Effector CD4-positive, alpha-beta T cell (primary cell): ENCODE results near the gene ERC2.

Experiments used
- DNase-seq: peaks from one replicate; pipeline ENCODE4 v3.0.0-alpha.2; 2020

The ERC2 gene

DNA sequence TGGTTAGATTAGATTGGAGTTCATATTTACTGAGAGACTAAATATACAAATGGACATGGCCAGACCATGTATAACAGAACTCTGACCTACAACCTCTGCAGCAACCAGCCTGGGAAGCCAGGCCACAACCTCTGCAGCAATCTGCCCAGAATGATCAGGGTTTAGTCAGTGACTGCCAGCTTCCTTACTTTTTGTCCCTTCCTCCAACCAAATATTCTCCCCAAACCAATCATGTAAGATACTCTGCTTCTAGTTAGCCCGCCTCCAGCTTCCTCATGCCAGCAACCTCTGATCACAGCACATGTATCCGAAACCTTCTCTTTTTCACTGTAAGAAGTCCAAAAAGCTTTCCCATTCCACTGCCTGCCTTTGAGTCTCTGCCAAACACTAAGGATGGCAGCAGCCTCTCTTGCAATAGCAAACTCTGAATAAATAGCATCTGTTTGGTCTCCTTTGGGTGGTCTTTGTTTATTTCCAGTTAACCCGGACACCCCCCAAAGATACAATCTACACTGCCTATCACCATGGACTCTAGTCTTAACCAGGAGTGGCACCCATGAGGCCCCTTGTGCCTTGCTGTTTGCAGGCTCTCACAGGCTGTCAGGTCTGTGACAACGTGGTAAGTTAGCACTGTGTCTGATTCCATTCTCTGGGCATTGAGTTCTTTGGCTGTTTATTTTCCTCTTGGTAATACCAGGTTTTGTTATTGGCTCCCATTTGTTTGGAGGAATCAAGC, 102.2 kb downstream of the ERC2 start:
- no peak for DNase-seq

DNA sequence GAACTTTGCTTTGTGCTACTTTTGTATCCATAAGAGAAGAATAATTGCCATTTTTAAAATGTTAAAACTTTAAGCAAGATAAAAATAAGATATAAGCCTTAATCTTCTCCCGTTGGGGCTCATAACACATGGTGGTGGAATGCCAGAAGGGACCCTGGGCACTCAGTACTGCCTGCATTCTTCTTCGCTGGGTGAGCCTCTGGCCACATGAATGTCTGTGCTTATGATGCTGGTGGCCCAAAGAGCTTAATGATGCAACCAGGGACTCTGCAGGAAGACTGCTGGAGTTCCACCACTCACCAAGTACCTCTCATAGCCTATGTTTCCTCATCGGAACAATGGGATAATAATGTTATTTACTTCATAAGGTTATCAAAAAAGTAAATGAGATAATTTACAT, 103.6 kb downstream of the ERC2 start:
- DNase-seq: no peak

DNA sequence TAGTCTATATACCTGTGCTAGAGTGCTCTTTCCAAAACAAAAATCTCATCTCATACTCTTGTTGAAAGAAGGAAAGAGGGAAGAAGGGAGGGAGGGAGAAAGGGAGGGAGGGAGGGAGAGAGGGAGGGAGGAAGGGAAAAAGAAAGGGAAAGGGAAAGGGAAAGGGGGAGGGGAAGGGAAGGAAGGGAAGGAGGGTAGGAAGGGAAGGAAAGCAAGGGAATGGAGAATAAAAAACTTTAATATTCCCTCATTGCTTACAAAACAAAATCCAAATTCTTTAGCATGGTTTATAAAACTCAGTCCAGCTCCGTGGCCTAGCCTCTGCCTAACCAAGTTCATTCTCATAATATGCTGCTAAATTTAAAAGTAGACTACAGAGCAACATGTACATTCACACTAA, 104.5 kb downstream of the ERC2 start:
- DNase-seq: no peak

DNA sequence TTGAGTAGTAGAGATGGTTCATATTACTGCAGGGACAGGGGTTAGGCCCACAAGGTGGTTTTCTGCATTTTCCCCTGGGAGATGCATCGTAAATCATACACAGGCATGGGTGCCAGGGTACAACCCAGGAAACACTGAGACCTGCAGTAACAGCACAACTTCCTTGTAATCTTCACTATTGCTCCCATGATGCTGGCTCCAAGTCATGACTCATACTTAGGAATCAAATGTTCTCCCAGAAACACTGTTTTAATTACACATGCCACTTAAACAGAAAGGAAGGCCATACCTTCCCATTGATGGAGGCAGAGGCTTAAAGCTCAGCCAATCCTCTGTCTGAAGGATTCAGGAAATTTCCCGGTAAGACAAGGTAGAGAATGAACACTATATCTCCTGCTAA, 106.5 kb downstream of the ERC2 start:
- DNase-seq: no peak

DNA sequence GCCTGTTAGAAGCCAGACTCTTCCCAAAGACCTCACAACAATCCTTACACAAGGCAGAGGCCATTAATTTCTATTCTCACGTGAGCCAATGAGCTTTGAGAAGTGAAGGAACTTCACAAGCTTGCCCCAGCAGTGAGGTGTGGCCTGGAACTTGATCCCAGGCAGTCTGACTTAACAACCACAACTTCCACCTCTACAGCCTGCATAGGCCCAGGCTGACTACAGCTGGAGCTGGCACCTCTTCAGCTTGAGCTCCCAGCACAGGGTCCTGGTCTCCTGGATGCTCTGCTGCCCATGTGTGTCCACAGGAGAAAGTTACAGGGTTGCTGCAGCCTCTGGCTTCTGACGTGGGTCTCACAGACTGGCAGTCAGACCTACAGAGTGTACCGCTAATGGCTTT, 111.0 kb downstream of the ERC2 start:
- no peak for DNase-seq

DNA sequence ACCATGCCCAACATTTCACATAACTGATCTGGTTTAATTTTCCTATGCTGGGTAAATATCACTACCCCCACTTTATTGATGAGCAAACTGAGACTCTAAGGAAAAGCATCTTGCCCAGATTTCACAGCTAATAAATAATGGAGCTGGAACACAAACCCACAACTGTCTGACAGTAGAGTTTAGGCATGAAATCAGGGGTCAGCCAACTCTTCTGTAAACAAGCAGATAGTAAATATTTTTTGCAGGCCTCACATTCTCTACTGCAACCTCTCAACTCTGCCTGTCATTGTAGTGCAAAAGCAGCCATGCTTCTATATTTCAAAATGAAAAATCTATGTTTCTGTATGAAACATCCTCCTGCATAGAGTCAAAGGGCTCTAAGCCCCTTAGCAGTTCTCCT, 111.5 kb downstream of the ERC2 start:
- DNase-seq: no peak

DNA sequence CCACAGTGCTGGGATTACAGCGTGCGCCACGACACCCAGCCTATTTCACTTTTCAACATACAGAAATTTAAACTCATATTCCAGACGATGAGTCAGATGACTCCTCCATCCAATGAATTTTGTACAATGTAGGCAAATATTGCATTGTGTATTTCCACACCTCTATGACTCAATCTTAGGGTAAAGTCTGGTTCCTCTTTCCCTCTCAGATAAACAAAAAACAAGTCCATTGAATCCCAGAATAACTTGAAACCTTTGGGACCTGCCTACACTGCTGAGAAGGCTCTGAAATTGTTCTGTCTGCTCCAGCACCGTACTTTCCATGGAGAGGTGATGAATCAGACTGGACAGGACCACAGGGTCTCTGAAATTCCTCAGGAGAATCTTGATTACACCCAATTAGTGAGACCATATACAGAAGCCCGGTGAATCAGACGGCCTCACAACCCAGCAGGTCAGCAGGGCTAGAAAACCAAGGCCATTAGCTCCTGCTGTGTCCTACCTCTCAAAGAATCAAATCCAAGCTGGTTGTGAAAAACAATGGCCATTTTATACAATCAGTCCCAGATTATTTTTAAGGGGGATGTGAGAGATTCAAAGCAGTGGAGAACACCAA, 112.6 kb downstream of the ERC2 start:
- no peak for DNase-seq

DNA sequence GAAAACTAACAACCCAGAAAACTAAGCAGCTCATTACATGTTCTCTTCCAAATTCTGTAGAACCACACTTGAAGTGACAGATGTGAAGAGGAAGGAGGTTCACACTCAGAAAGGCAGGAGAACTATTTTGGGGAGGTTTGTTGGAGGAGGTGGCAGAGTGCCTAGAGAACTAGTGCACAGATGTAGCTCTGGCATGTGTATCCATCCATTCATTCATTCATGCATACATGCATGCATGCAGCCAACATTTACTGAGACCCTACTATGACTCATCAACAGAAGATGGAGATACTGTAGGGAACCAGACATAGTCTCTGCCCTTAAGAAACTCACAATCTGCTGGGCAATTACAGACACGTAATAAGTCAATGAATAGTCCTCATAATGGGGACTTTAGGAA, 116.7 kb downstream of the ERC2 start:
- no peak for DNase-seq

DNA sequence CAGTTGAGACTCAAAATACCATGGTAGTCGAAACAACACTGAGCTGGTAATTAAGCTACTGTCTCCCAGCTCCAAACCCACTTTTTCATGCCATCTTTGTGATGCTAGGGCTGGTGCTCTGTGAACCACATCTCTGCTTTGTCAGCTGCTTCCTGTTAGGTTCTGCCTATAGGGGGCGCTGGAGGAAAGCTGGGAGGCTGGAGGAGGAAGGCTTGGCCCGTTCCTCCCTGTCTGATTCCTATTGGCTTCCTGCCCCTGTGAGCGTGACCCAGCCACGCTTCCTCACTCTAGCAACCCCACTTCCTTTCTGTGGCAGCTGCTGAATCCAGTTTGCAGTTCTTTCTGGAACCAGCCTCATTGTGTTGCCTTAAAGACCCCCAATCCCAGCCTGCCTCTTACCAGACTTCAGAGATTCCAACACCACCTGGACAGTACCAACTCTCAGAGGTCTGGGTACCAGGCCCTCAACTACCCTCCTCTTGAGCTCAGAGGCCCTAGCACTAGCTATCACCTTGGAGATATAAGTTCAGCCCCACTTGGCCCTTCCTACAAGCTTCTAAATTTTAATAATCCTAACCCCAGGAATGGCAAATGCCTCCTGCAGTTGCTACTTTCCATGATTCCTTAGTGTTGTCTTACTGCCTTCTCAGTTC, 120.9 kb downstream of the ERC2 start:
- DNase-seq: no peak

DNA sequence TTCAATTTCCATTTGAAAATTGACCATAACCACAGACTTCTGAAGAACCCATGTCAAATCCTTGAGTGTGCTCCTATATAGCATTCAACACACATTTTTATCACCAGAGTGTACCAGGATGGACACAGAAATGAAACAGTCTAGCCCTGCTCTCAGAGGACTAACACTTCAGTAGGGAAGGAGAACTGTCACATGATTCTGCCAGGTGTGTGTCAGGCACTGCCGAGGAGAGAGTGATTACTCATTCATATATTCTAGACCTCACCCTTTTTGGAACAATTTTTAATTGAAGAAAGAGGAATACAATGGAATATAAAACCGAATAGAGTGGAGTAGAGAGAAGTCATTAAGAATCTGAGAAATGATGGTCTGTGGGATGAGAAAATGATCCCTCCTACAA, 125.8 kb downstream of the ERC2 start:
- DNase-seq: no peak

DNA sequence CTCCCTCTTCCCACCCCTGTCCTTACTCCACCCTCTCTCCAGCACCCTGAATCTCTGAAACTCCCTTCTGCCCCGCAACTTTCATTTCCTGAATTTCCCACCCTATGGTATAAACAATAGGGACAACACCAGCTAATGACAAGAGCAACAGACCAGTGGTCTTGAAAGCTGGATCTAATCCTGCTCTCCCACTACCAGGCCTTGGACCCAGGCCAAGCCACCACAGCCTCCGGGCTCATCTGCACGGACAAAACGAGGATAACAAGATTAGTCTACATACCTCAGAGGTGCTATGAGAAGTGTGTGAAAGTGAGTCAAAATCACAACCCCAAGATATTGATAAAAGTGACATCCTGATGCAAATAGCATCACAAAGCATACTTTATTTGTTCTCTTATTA, 128.6 kb downstream of the ERC2 start:
- DNase-seq: no peak

DNA sequence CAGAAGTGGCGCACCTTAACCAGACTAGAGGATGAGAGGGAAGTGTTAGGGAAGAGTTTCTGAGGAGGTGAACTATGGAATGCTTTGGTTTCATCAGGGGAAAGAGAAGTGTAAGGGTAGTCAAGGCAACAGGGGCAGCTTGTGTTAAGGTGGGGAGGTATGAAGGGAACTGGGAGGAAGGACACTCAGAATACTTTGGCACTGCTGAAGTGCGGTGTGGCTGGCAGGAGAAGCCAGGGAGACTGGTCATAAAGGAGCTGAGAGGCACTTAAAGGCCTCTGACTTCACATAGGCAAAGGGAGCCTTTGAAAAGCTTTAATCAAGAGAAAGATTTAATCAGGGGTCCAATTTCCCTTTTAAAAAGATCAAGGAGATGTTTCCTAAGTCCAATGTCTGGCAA, 129.0 kb downstream of the ERC2 start:
- no peak for DNase-seq

DNA sequence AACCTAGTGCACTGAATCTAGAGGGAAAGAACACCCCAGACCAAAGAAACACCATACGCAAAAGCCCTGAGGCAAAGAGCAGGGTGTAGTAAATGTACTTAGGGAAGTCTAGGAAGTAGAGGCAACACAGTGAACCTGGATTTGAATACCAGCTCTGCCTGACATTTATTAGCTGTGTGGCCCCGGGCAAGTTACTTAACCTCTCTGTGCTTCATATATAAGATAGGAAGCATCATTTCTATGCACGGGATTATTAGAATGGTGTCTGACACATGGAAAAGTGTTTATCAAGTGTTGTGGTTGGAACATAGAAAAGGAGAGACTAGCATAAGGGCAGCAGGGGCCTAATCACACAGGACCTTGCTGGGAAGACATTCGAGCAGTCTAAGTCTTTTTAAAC, 132.2 kb downstream of the ERC2 start:
- DNase-seq: no peak

DNA sequence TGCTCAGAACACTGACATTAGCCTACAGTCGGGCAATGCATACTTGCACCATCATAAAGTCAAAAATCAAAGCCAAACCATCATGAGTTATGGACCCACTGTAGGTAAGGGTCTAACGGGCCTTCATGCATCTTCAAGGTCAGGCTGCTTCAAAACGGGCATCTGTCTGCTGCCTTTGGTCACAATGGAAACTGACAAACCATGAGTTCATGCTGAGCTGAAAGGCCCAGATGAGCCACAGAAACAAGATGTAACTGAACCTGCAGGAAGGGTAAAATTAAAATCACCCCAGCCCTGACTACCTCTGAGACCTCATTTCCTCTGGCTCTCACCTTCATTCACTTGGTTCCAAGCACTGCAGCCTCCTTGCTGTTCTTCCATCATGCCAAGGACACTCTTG, 143.8 kb downstream of the ERC2 start:
- no peak for DNase-seq

DNA sequence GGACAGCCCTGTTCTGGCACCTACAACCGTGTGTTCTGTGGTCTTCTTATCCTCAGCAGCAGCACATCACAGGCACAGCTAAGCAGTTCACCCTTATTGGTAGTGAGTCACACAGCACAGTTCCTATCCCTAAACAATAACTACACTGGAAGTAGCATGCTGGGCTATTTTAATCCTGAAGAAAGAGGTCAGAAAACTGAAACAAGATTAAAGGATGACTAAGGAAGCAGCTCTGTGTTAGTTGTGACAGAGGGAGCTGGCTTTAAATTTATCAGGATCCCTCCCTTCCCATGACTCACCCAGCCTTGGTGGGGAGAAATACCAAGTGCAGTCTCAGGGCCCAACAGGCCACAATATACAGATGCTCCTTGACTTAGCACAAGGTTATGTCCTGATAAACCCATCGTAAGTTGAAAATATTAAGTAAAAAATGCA, 144.3 kb downstream of the ERC2 start:
- no peak for DNase-seq

DNA sequence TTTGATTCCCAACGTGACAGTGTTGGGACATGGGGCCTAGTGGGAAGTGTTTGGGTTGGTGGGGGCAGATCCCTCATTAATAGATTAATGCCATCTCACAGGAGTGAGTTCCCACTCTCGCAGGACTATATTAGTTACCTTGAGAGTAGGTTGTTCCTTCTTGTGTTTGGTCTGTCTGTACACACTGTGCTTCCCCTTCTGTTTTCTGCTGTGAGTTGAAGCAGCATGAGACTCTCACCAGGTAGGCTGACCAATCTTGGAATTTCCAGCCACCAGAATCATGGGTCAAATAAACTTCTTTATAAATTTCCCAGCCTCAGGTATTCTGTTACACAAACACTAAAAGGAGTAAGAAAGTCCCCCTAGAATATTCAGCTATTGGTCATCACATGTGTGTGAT, 145.4 kb downstream of the ERC2 start:
- DNase-seq: no peak

DNA sequence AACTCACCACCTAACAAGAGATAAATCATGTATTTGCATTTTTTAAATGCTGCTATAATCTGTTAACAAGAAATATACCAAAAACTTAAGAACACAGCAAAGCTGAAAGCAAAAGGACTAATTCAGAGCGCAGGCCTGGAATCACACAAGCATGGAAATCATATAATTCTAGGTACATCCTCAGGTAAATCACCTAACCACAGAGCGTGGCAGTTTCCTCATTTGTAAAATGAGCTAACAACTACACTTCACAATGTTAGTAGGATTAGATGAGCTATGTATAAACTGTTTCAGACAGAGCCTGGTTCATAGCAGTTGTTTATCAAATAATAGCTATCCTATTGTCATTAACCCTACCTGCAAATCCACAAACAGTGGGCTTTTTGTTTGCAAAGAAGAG, 146.4 kb downstream of the ERC2 start:
- no peak for DNase-seq

DNA sequence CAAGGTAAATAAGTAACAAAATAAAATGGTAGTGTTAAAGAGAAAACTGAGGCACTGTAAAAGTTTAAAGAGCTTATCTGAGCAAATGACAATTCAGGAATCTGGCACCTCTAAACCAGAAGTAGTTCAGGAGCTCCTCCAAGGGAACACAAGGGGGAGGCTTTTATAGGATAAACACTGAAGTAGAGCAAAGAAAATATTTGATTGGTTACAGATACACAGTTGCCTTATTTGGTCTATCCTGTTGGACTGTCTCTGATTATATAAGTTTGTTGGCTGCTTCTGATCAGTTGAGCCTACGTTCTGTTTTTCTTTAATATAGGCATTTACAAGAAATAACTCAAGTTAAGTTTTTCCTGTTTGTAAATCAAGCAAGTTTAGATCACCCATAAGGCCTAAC, 146.9 kb downstream of the ERC2 start:
- no peak for DNase-seq

DNA sequence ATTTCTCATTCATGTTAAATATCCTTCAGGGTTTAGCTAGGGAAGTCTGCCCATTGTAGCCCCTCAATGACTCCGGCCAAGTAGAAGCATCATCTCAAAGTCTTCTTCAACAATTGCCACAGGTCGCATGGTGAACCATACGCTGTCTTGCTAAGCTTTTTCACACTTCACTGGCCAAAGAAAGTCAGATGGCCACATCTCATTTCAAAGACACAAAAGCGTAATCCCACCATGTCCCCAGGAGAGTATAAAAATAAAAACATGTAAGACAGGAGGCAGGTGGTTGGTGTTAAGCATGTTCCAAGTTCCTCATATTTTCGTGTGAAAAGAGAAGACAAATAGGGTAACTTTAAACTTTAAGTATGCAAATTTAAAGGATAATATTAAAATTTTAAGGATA, 147.4 kb downstream of the ERC2 start:
- DNase-seq: no peak

DNA sequence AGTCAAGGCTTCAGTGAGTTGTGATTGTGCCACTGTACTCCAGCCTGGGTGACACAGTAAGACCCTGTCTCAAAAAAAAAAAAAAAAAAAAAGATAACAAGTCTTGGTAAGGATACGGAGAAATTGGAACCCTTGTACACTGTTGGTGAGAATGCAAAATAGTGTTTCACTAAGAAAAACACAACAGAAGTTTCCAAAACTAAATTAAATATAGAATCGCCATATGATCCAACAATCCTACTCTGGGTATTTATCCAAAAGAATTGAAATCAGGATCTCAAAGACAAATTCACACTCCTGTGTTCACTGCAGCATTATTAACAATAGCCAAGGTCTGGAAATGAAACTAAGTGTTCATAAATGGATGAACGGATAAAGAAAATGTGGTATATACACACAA, 149.4 kb downstream of the ERC2 start:
- DNase-seq: no peak

DNA sequence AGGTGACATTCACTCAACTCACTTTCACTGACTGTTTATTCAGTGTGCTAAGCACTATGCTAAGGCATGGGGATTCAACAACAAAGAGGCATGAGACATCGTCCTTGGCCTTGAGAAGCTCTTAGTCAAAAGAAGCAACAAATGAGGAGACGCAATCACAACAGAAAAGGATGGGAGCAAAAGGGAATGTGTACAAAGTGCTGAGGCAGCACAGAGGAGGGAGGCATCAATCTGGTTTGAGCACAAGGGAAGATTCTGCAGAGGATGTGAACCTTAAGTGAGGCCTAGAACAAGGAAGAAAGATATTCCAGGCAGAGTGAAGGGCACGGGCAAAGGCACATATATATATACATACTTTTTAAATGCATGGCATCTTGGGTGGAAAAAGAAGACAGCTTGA, 151.3 kb downstream of the ERC2 start:
- DNase-seq: no peak

DNA sequence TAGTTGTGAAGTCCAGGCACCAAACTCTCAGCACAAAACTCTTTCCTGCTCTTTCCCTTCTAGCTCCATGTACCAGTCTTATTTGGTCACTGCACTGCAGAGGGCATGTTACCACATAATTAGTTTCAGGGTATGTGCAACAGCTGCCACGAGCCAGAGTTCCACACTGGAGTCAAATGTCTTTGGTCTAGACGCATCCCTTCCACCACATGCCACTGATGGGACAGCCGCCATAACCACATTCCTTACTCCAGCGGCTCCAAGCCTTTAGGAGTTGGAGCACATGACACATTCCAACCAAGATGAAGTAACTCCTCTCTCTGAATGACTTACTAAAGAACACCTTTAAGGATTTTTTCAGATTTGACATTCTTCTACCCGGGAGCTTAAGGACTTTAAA, 153.4 kb downstream of the ERC2 start:
- no peak for DNase-seq

DNA sequence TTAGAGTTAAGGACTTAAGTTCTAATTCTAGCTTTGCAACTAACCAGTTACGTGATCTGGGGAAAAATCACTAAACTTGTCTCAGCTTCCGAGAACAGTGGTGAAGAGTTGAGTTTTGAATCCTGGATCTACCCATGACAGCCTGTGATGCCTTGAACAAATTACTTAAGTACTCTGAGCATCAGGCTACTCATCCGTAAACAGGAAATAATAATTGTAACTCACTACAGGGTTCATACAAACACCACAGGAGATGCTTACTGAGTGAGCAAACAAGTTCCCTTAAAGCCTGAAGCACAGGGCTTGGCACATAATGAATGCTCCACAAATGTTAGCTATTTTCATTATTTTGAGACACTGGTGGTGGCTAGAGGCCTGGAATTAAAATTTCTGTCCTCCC, 158.8 kb downstream of the ERC2 start:
- no peak for DNase-seq

DNA sequence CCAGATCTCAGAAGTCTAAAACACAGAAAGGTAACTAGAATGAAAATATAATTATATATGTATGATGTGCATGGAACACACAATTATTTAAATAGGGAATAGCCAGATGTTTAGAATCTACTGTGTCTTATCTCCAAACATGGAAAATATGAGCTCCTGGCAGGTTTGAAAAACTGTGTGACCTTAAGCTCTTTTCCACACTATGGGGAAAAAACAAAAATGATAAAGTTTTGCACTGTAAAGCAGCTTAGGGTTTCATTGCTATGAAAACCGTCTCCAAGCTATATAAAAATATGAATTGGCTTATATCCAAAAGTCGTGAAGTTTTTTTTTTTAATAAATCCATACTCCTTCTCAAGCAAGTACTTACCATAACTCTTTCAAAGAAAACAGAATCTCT, 159.8 kb downstream of the ERC2 start:
- no peak for DNase-seq

DNA sequence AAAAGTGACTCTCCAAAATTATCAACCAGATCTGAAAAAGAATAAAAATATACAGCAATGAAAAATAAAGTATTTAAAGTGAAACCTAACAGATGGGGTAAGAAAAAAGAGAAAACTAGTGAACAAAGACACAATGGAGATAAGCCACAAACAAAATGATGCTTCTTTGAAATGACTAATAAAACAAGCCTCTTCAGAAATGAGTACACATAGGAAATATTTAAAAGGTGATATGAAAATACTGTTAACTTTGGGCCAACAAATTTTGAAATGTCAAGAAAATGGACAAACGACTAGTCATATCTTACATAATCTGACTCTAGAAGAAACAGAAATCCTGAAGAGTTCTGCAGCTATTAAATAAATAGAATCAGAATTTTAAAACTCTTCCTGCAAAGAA, 164.2 kb downstream of the ERC2 start:
- DNase-seq: no peak
